T-helper 17 cell (primary cell): ENCODE measurements around the gene CPA4. TPM values are rescaled to one million over a fixed set of nuclear protein-coding genes. Genes with fewer than 3 reads are reported as not detected.

ENCODE experiments used
- ATAC-seq: fragments of 150-1000 bp; cut with Tn5 transposase; 2 replicates; pipeline ENCODE4 v1.10.0; 2021; ENCODE audit warnings: mild to moderate bottlenecking, moderate library complexity
- DNase-seq, 3 donors: peaks; one replicate each; pipeline versions ENCODE4 v3.0.0 to v3.0.0-alpha.2; 2020 to 2021
- H3K9me3 ChIP-seq: one replicate; pipeline ENCODE4 v1.7.0; 2013; ENCODE audit warnings: low read length, mild to moderate bottlenecking; ENCODE audit not compliant: control insufficient read depth, poor library complexity, severe bottlenecking
- H3K27ac Mint-ChIP-seq: one replicate; pipeline ENCODE4 v1.8.0; 2022; ENCODE audit warnings: mild to moderate bottlenecking, moderate library complexity, mixed read lengths
- H3K27me3 Mint-ChIP-seq: one replicate; pipeline ENCODE4 v1.8.0; 2022; ENCODE audit warnings: mixed read lengths
- H3K36me3 Mint-ChIP-seq: one replicate; pipeline ENCODE4 v1.8.0; 2022; ENCODE audit warnings: low read depth, mixed read lengths
- H3K4me1 Mint-ChIP-seq: one replicate; pipeline ENCODE4 v1.8.0; 2022; ENCODE audit warnings: mild to moderate bottlenecking, mixed read lengths
- H3K4me3 Mint-ChIP-seq: one replicate; pipeline ENCODE4 v1.8.0; 2022; ENCODE audit warnings: mild to moderate bottlenecking, moderate library complexity, mixed read lengths
- total RNA-seq, 4 donors: library from RNA in 2 of 4; stranded (reverse) in 2 of 4; gene quantifications; one replicate each; pipeline ENCODE4 v1.2.3 and lab custom pipeline; 2022 to 2026

The CPA4 gene
- total RNA-seq, 2 donors from 2014 or later, result not detected

GRCh38 chr7:130360518-130360917 lies 67.6 kb downstream of the CPA4 start:
- H3K27me3 Mint-ChIP-seq, result peaks cover 6% of the 10 kb centered on the region
- H3K27ac Mint-ChIP-seq, result no peak overlapping the region

GRCh38 chr7:130361681-130362080 lies 68.7 kb downstream of the CPA4 start:
- no peak overlapping the region for H3K27ac Mint-ChIP-seq
- no peaks in the 10 kb centered on the region for H3K36me3 Mint-ChIP-seq
- H3K4me3 Mint-ChIP-seq, result no peak overlapping the region
- ATAC-seq (no peak), DNase-seq (no peak)
- peaks cover 5% of the 10 kb centered on the region for H3K4me1 Mint-ChIP-seq
- H3K27me3 Mint-ChIP-seq, result peaks cover 6% of the 10 kb centered on the region
- no peaks in the 10 kb centered on the region for H3K9me3 ChIP-seq

More at GRCh38 chr7:130360518-130360917, 67.6 kb downstream of the CPA4 start:
- H3K4me1 Mint-ChIP-seq, result peaks cover 3% of the 10 kb centered on the region
- ATAC-seq, result no peak
- no peaks in the 10 kb centered on the region for H3K9me3 ChIP-seq
- H3K4me3 Mint-ChIP-seq, result no peak overlapping the region
- no peak for DNase-seq
- no peaks in the 10 kb centered on the region for H3K36me3 Mint-ChIP-seq

- H3K27ac Mint-ChIP-seq, result no peak overlapping the region
- no peak for DNase-seq
Measured at GRCh38 chr7:130362251-130362816, 69.4 kb downstream of the CPA4 start.

GRCh38 chr7:130363026-130363847 lies 70.3 kb downstream of the CPA4 start:
- no peak for DNase-seq
- Mint-ChIP-seq H3K4me3 (no peak overlapping the region), H3K27me3 (peaks cover 6% of the 10 kb centered on the region), H3K4me1 (peaks cover 12% of the 10 kb centered on the region), H3K36me3 (no peaks in the 10 kb centered on the region), H3K27ac (no peak overlapping the region)
- H3K9me3 ChIP-seq, result no peaks in the 10 kb centered on the region
- no peak for ATAC-seq

More at GRCh38 chr7:130362251-130362816, 69.4 kb downstream of the CPA4 start:
- H3K27me3 Mint-ChIP-seq, result peaks cover 6% of the 10 kb centered on the region
- H3K4me3 Mint-ChIP-seq, result no peak overlapping the region
- peaks cover 11% of the 10 kb centered on the region for H3K4me1 Mint-ChIP-seq
- no peaks in the 10 kb centered on the region for H3K9me3 ChIP-seq
- no peaks in the 10 kb centered on the region for H3K36me3 Mint-ChIP-seq
- ATAC-seq, result no peak

- no peak for DNase-seq
- no peak overlapping the region for H3K4me3 Mint-ChIP-seq
Measured at GRCh38 chr7:130364451-130364850, 71.5 kb downstream of the CPA4 start.

GRCh38 chr7:130365088-130365487 lies 72.1 kb downstream of the CPA4 start:
- Mint-ChIP-seq H3K27ac (peak overlapping the region; percentile 51), H3K27me3 (peaks cover 6% of the 10 kb centered on the region), H3K4me3 (peak overlapping the region; percentile 53), H3K36me3 (no peaks in the 10 kb centered on the region), H3K4me1 (peaks cover 26% of the 10 kb centered on the region)
- ATAC-seq, result no peak
- H3K9me3 ChIP-seq, result no peaks in the 10 kb centered on the region
- no peak for DNase-seq

More at GRCh38 chr7:130364451-130364850, 71.5 kb downstream of the CPA4 start:
- Mint-ChIP-seq H3K36me3 (no peaks in the 10 kb centered on the region), H3K4me1 (peaks cover 21% of the 10 kb centered on the region), H3K27me3 (peaks cover 6% of the 10 kb centered on the region), H3K27ac (no peak overlapping the region)
- no peak for ATAC-seq
- no peaks in the 10 kb centered on the region for H3K9me3 ChIP-seq

- peak overlapping the region; percentile 51 for H3K27ac Mint-ChIP-seq
- peaks cover 6% of the 10 kb centered on the region for H3K27me3 Mint-ChIP-seq
- no peaks in the 10 kb centered on the region for H3K36me3 Mint-ChIP-seq
- DNase-seq (no peak), ATAC-seq (no peak)
- no peaks in the 10 kb centered on the region for H3K9me3 ChIP-seq
- peak overlapping the region; percentile 84 for H3K4me3 Mint-ChIP-seq
- peaks cover 26% of the 10 kb centered on the region for H3K4me1 Mint-ChIP-seq
Measured at GRCh38 chr7:130365511-130366441, 72.8 kb downstream of the CPA4 start.

- H3K9me3 ChIP-seq, result no peaks in the 10 kb centered on the region
- Mint-ChIP-seq H3K27ac (peak overlapping the region; percentile 51), H3K36me3 (no peaks in the 10 kb centered on the region), H3K4me1 (peaks cover 26% of the 10 kb centered on the region), H3K27me3 (peaks cover 6% of the 10 kb centered on the region), H3K4me3 (peak overlapping the region; percentile 84)
- DNase-seq (no peak), ATAC-seq (peak; percentile 2)
Measured at GRCh38 chr7:130366564-130366963, 73.6 kb downstream of the CPA4 start.

- ATAC-seq, result peak; percentile 90
- Mint-ChIP-seq H3K27ac (peak overlapping the region; percentile 51), H3K4me3 (peak overlapping the region; percentile 84), H3K4me1 (peaks cover 26% of the 10 kb centered on the region), H3K27me3 (peaks cover 6% of the 10 kb centered on the region), H3K36me3 (no peaks in the 10 kb centered on the region)
- DNase-seq, result peak in 1 of 3 donors; percentile 18
- H3K9me3 ChIP-seq, result no peaks in the 10 kb centered on the region
Measured at GRCh38 chr7:130367088-130367755, 74.3 kb downstream of the CPA4 start.

- Mint-ChIP-seq H3K36me3 (no peaks in the 10 kb centered on the region), H3K27ac (peak overlapping the region; percentile 51), H3K4me3 (peak overlapping the region; percentile 84), H3K27me3 (no peaks in the 10 kb centered on the region), H3K4me1 (peaks cover 26% of the 10 kb centered on the region)
- ATAC-seq (peak; percentile 5), DNase-seq (no peak)
- H3K9me3 ChIP-seq, result no peaks in the 10 kb centered on the region
Measured at GRCh38 chr7:130367836-130368746, 75.1 kb downstream of the CPA4 start.

- H3K9me3 ChIP-seq, result no peaks in the 10 kb centered on the region
- no peaks in the 10 kb centered on the region for H3K36me3 Mint-ChIP-seq
- DNase-seq, result no peak
- no peak for ATAC-seq
- H3K4me1 Mint-ChIP-seq, result peaks cover 26% of the 10 kb centered on the region
- H3K27me3 Mint-ChIP-seq, result no peaks in the 10 kb centered on the region
- peak overlapping the region; percentile 43 for H3K4me3 Mint-ChIP-seq
- peak overlapping the region; percentile 51 for H3K27ac Mint-ChIP-seq
Measured at GRCh38 chr7:130369110-130369711, 76.2 kb downstream of the CPA4 start.
